IMR-90 (cell line): Measurements from ENCODE around the gene AFDN.

Experiments
- BHLHE40 ChIP-seq: fragments of 150-350 bp; IDR thresholded peaks from 2 replicates; pipeline ENCODE4 v1.6.1; 2016; ENCODE audit warnings: mild to moderate bottlenecking, low read depth, low read length
- CEBPB ChIP-seq: IDR thresholded peaks from 2 replicates; pipeline ENCODE4 v1.6.1; 2012; ENCODE audit warnings: low read depth, low read length, improper control_type of control experiment
- CHD1 ChIP-seq: IDR thresholded peaks from 2 replicates; pipeline ENCODE4 v1.6.1; 2012; ENCODE audit warnings: low read depth, low read length, improper control_type of control experiment
- CTCF ChIP-seq: conservative IDR thresholded peaks from 2 replicates; pipeline ENCODE4 v1.5.1; 2012; ENCODE audit warnings: mild to moderate bottlenecking, low read depth, low read length, improper control_type of control experiment
- ELK1 ChIP-seq: fragments of 150-350 bp; IDR thresholded peaks from 2 replicates; pipeline ENCODE4 v1.6.1; 2016; ENCODE audit warnings: low read depth, mild to moderate bottlenecking, low read length, moderate library complexity, borderline replicate concordance
- MAFK ChIP-seq: IDR thresholded peaks from 2 replicates; pipeline ENCODE4 v1.6.1; 2012; ENCODE audit warnings: low read depth, low read length, improper control_type of control experiment
- NFE2L2 ChIP-seq: fragments of 150-350 bp; IDR thresholded peaks from 2 replicates; pipeline ENCODE4 v1.6.1; 2016; ENCODE audit warnings: low read depth, mild to moderate bottlenecking, low read length
- POLR2A ChIP-seq: IDR thresholded peaks from 2 replicates; pipeline ENCODE4 v1.6.1; 2012; ENCODE audit warnings: mild to moderate bottlenecking, low read depth, low read length
- RCOR1 ChIP-seq: IDR thresholded peaks from 2 replicates; pipeline ENCODE4 v1.6.1; 2012; ENCODE audit warnings: mild to moderate bottlenecking, low read length, improper control_type of control experiment; ENCODE audit not compliant: insufficient replicate concordance
- RFX5 ChIP-seq: IDR thresholded peaks from 2 replicates; pipeline ENCODE4 v1.8.0; 2012; ENCODE audit warnings: low read depth, mild to moderate bottlenecking, low read length, moderate library complexity
- SMC3 ChIP-seq: fragments of 150-350 bp; IDR thresholded peaks from 2 replicates; pipeline ENCODE4 v1.6.1; 2016; ENCODE audit warnings: low read depth, mild to moderate bottlenecking, antibody characterized with exemption, low read length, moderate library complexity
- USF2 ChIP-seq: fragments of 150-350 bp; IDR thresholded peaks from 2 replicates; pipeline ENCODE4 v1.6.1; 2017; ENCODE audit warnings: mild to moderate bottlenecking, antibody characterized with exemption, low read length, low read depth

- TF ChIP-seq CTCF (no peak), CEBPB (no peak), MAFK (no peak), POLR2A (no peak), RCOR1 (no peak), SMC3 (no peak), ELK1 (no peak), NFE2L2 (no peak), CHD1 (no peak), USF2 (no peak), RFX5 (no peak), BHLHE40 (no peak)
Measured at GRCh38 chr6:167917551-167918154, 90.9 kb downstream of the AFDN start.
